PC-3 (cell line): ENCODE measurements around the gene GASK1B.

ENCODE experiments used
- CTCF ChIP-seq: fragments of 300-600 bp; sonication (generic); conservative IDR thresholded peaks from 2 replicates; pipeline ENCODE4 v1.5.1; 2017; ENCODE audit warnings: antibody characterized with exemption, low read depth, mild to moderate bottlenecking, low read length
- EZH2 ChIP-seq: fragments of 300-600 bp; sonication (generic); IDR thresholded peaks from one replicate; pipeline ENCODE4 v1.6.1; 2017; ENCODE audit warnings: antibody characterized with exemption, mild to moderate bottlenecking, low read length; ENCODE audit not compliant: unreplicated experiment
- EZH2phosphoT487 ChIP-seq: fragments of 300-600 bp; sonication (generic); IDR thresholded peaks from 2 replicates; pipeline ENCODE4 v1.6.1; 2018; ENCODE audit warnings: mild to moderate bottlenecking, antibody characterized with exemption, low read length, borderline replicate concordance

- no peak for TF ChIP-seq CTCF
- TF ChIP-seq EZH2, result no peak
- TF ChIP-seq EZH2phosphoT487, result no peak
Measured at GRCh38 chr4:158182736-158183135, 9.9 kb upstream of the GASK1B start.
